ENCODE results near the gene DCUN1D1. TPM values are rescaled to one million over a fixed set of nuclear protein-coding genes. Genes with fewer than 3 reads are reported as not detected.

The DCUN1D1 gene
- total and polyA plus RNA-seq, 7 donors: 11.6 to 97.8 (median 44.4) TPM

GRCh38 chr3:182937293-182938051, 42.9 kb downstream of the DCUN1D1 start:
- peak in 2 of 4 donors; percentile 60 to 80 for ATAC-seq

GRCh38 chr3:182936918-182937285, 43.4 kb downstream of the DCUN1D1 start:
- Histone ChIP-seq H3K4me3 (no peak overlapping the region), H3K27me3 (ENCODE audit: insufficient read depth in 3 of 3, low read length in 2 of 3) (no peaks in the 10 kb centered on the region), H3K27ac (peak overlapping the region; percentile 66), H3K4me1 (peaks cover 17% of the 10 kb centered on the region), H3K36me3 (ENCODE audit: insufficient read depth in 1 of 2, low read depth in 1 of 2) (peaks cover 0 to 11% of the 10 kb centered on the region in 2 donors), H3K9me3 (peaks cover 12% of the 10 kb centered on the region)
- intact Hi-C loops (cut with DNase I): no loop called here
- TF ChIP-seq CTCF (IDR thresholded peaks at IDR 0.05): no peak
- DNase-seq (no peak), ATAC-seq (no peak)
- 71 to 77% (median 73%) methylated on average over 1 of the region's 1 CpG for WGBS, 3 donors

More at GRCh38 chr3:182937293-182938051, 42.9 kb downstream of the DCUN1D1 start:
- Histone ChIP-seq H3K9me3 (peaks cover 6% of the 10 kb centered on the region), H3K36me3 (ENCODE audit: insufficient read depth in 1 of 2, low read depth in 1 of 2) (peaks cover 0 to 11% of the 10 kb centered on the region in 2 donors), H3K27ac (no peak overlapping the region), H3K4me3 (no peak overlapping the region), H3K4me1 (peaks cover 17% of the 10 kb centered on the region), H3K27me3 (ENCODE audit: insufficient read depth in 3 of 3, low read length in 2 of 3) (no peaks in the 10 kb centered on the region)
- intact Hi-C loops (cut with DNase I): no loop called here
- DNase-seq: no peak
- WGBS, 3 donors: 47 to 61% (median 58%) methylated on average over 3 of the region's 3 CpGs
- TF ChIP-seq CTCF (IDR thresholded peaks at IDR 0.05): no peak

GRCh38 chr3:182936239-182936917, 44.0 kb downstream of the DCUN1D1 start:
- peaks cover 17% of the 10 kb centered on the region for H3K4me1 ChIP-seq
- H3K27ac ChIP-seq: peak overlapping the region; percentile 66
- ATAC-seq (peak; percentile 25 to 90 (median 70)), DNase-seq (no peak)
- peaks cover 0 to 11% of the 10 kb centered on the region in 2 donors for H3K36me3 ChIP-seq (ENCODE audit: insufficient read depth in 1 of 2, low read depth in 1 of 2)
- H3K4me3 ChIP-seq: no peak overlapping the region
- 68 to 83% (median 79%) methylated on average over 4 of the region's 4 CpGs for WGBS, 3 donors
- TF ChIP-seq CTCF (IDR thresholded peaks at IDR 0.05): no peak
- intact Hi-C loops (cut with DNase I): no loop called here
- no peaks in the 10 kb centered on the region for H3K27me3 ChIP-seq (ENCODE audit: insufficient read depth in 3 of 3, low read length in 2 of 3)
- H3K9me3 ChIP-seq: peaks cover 13% of the 10 kb centered on the region

GRCh38 chr3:182935803-182936202, 44.5 kb downstream of the DCUN1D1 start:
- Histone ChIP-seq H3K9me3 (peaks cover 13% of the 10 kb centered on the region), H3K27me3 (ENCODE audit: insufficient read depth in 3 of 3, low read length in 2 of 3) (no peaks in the 10 kb centered on the region), H3K4me3 (no peak overlapping the region), H3K36me3 (ENCODE audit: insufficient read depth in 1 of 2, low read depth in 1 of 2) (peaks cover 0 to 11% of the 10 kb centered on the region in 2 donors), H3K27ac (peak overlapping the region; percentile 66), H3K4me1 (peaks cover 17% of the 10 kb centered on the region)
- TF ChIP-seq CTCF (IDR thresholded peaks at IDR 0.05): no peak
- intact Hi-C loops (cut with DNase I): no loop called here
- DNase-seq: no peak
- ATAC-seq: peak in 2 of 4 donors; percentile 22 to 28
- WGBS, 3 donors: 70 to 82% (median 79%) methylated on average over 3 of the region's 3 CpGs
